ENCODE results near the gene NCAM2.

NCAM2 gene

DNA sequence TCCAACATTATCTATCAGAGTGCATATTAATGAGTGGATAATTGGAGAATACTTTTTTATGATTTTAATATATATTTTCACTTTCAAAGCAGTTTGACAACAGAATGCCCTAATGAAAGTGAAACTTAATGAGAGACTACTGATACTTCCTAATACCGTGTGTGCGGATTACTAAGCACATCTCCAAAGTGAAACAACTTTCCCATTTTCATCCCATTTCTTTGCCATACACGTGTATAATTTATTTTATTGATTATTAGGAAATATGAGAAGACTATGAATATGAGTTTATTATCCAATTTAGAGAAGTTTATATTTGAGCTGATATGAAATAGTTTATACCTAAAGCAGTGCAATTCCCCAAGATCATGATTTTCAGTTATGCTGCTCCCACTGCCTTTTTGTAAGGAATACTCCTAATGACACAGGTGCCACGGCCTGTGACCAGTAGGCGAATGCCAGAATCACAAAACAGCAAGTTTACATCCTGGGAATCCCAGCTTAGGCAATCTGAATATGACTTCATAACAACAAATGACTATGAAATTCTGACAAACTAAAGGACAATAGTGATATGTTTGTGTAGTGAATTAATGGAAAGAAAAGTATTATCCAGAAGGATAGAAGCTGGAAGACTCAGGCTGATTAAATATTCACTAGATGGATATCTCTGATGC is 202.9 kb downstream of the NCAM2 start:
- no peak overlapping the region for H3K4me3 ChIP-seq (ENCODE audit: low read length)
- TF ChIP-seq, protein P1, sequence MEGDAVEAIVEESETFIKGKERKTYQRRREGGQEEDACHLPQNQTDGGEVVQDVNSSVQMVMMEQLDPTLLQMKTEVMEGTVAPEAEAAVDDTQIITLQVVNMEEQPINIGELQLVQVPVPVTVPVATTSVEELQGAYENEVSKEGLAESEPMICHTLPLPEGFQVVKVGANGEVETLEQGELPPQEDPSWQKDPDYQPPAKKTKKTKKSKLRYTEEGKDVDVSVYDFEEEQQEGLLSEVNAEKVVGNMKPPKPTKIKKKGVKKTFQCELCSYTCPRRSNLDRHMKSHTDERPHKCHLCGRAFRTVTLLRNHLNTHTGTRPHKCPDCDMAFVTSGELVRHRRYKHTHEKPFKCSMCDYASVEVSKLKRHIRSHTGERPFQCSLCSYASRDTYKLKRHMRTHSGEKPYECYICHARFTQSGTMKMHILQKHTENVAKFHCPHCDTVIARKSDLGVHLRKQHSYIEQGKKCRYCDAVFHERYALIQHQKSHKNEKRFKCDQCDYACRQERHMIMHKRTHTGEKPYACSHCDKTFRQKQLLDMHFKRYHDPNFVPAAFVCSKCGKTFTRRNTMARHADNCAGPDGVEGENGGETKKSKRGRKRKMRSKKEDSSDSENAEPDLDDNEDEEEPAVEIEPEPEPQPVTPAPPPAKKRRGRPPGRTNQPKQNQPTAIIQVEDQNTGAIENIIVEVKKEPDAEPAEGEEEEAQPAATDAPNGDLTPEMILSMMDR (conservative IDR thresholded peaks at IDR 0.05; ENCODE audit: low read depth, low read length): no peak
- DNase-seq (ENCODE audit: low read depth): no peak

- no peak overlapping the region for H3K4me3 ChIP-seq (ENCODE audit: low read length)
- no peak for DNase-seq (ENCODE audit: low read depth)
- TF ChIP-seq, protein P1 (conservative IDR thresholded peaks at IDR 0.05; ENCODE audit: low read depth, low read length): no peak
These were observed 205.7 kb downstream of the NCAM2 start for GRCh38 chr21:21203822-21204339.

GRCh38 chr21:21204366-21204996 is 206.3 kb downstream of the NCAM2 start:
- TF ChIP-seq, protein P1 (conservative IDR thresholded peaks at IDR 0.05; ENCODE audit: low read depth, low read length): no peak
- DNase-seq (ENCODE audit: low read depth): no peak
- no peak overlapping the region for H3K4me3 ChIP-seq (ENCODE audit: low read length)

DNA sequence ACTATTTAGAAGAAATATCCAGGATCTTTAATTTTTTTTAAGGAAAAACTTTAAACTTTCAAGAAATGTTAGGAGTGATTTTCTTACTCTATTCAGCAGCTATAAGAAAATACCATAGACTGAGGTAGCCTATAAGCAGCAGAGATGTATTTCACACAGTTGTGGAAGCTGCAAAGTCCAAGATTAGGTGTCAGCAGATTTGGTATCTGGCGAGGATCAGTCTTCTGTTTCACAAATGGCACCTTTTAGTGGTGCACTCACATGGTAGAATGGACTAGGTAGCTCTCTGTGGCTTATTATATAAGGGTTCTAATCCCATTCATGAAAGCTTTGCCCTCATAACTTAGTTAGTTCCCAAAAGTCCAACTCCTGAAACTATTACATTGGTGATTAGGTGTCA is 207.4 kb downstream of the NCAM2 start:
- no peak for DNase-seq (ENCODE audit: low read depth)
- H3K4me3 ChIP-seq (ENCODE audit: low read length): no peak overlapping the region
- TF ChIP-seq, protein P1 (conservative IDR thresholded peaks at IDR 0.05; ENCODE audit: low read depth, low read length): no peak

DNA sequence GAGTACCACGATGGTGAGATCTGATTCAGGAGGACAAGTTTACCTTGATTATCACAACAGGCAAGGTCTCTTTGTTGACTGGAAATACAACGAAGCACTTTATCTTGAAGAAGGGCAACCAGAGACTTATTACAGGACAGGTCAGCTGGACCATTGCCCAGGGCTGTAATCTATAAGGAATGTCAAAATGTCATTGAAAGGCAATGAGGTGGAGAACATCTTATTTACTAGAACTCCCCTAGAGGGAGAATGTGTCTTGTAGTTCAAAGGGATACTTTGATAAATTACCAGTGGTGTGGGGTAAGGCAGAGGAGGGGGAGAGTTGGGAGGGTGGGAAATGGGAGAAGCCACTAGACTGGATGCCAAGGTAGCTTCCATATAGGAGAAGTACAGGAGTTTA is 212.3 kb downstream of the NCAM2 start:
- H3K4me3 ChIP-seq (ENCODE audit: low read length): no peak overlapping the region
- TF ChIP-seq, protein P1 (conservative IDR thresholded peaks at IDR 0.05; ENCODE audit: low read depth, low read length): no peak
- DNase-seq (ENCODE audit: low read depth): no peak

DNA sequence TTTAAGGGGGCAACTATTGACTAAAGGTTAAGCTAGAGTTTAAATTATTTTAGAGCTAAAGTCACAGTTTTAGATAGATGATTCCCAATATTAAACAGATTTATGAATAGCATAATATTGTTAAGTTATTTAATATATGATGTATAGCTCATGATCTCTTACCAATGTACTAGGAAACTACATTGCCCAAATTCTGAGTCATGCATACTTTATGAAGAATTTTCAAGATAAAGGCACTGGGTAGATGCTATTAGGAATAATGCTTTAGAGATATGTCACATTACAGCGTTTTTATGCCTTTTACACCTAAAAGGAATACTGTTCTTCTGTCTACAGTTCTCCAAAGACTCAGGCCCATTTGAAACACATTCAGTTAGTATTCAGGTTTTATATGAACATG is 215.1 kb downstream of the NCAM2 start:
- no peak overlapping the region for H3K4me3 ChIP-seq (ENCODE audit: low read length)
- DNase-seq (ENCODE audit: low read depth): no peak
- TF ChIP-seq, protein P1 (conservative IDR thresholded peaks at IDR 0.05; ENCODE audit: low read depth, low read length): no peak

DNA sequence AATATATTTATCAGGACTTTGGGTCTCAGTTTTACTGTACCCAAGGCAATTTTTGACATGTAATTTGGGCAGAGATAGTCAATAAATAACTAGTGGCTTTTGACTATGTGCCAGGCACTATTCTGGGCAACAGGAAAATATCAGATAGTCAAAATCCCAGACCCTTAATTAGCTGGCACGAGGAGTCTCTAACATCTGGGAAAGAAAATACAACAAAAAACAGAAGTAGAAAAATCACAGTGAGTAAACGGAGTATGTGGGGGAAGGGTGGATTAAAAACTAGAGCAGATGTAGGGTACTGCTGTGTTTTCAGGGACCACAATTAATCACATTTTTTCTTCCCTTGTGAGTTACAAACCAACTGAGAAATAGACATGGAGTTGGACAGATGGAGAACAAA is 217.8 kb downstream of the NCAM2 start:
- no peak overlapping the region for H3K4me3 ChIP-seq (ENCODE audit: low read length)
- TF ChIP-seq, protein P1 (conservative IDR thresholded peaks at IDR 0.05; ENCODE audit: low read depth, low read length): no peak
- DNase-seq (ENCODE audit: low read depth): no peak

All from retinal pigment epithelial cell (primary cell).